ENCODE results near the gene IL1RAPL2. TPM values are rescaled to one million over a fixed set of nuclear protein-coding genes. Genes with fewer than 3 reads are reported as not detected.

Gene IL1RAPL2
- total RNA-seq, 1 donor from 2014 or later = not detected

DNA sequence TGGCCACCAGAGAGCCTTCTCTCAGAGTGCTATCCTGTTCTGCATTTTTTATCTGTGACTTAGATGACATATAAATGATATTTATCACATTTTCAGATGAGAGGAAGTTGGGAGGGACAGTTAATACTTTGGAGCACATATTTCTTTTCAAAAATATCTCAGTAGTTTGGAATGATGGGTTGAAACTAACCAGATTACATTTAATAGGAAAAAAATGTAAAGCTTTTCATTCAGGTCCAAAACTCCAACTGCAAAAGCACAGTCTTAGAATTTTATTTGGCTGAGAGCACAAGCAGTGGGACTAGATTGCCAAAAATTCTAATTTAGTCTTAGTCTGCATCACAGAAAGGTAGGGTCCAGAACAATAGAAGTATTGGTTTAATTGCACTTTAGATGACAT, 902.7 kb downstream of the IL1RAPL2 start:
- H3K27me3 ChIP-seq (ENCODE audit: control insufficient read depth, insufficient read depth, low read length) = no peaks in the 10 kb centered on the region
- DNase-seq (ENCODE audit: low read depth) = no peak
- no peaks in the 10 kb centered on the region for H3K36me3 ChIP-seq (ENCODE audit: control insufficient read depth, insufficient read depth, low read length)
- no peak overlapping the region for H3K4me3 ChIP-seq (ENCODE audit: low read depth, low read length)
- TF ChIP-seq, protein P1, sequence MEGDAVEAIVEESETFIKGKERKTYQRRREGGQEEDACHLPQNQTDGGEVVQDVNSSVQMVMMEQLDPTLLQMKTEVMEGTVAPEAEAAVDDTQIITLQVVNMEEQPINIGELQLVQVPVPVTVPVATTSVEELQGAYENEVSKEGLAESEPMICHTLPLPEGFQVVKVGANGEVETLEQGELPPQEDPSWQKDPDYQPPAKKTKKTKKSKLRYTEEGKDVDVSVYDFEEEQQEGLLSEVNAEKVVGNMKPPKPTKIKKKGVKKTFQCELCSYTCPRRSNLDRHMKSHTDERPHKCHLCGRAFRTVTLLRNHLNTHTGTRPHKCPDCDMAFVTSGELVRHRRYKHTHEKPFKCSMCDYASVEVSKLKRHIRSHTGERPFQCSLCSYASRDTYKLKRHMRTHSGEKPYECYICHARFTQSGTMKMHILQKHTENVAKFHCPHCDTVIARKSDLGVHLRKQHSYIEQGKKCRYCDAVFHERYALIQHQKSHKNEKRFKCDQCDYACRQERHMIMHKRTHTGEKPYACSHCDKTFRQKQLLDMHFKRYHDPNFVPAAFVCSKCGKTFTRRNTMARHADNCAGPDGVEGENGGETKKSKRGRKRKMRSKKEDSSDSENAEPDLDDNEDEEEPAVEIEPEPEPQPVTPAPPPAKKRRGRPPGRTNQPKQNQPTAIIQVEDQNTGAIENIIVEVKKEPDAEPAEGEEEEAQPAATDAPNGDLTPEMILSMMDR (IDR thresholded peaks at IDR 0.05; ENCODE audit: insufficient read depth, low read length, poor library complexity, severe bottlenecking) = no peak

DNA sequence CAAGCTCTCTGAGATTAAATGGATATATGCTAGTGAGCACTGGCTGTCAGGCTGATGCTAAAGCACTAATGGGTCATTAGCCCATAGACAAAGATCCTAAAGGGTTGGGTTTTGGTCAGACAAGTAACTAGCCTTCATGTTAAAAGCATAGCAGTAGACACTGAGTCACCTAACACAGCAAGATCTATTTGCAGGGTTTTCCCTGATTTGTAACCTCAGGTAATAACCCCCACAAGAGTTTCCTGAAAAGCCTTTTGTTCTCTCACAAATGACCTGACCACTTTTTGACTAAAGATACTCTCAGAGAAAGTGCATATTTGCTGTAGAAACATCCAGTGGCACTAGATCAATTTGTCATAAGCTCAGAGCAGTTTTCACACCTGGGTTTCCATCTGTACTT, 905.6 kb downstream of the IL1RAPL2 start:
- Histone ChIP-seq H3K27me3 (ENCODE audit: control insufficient read depth, insufficient read depth, low read length) (no peaks in the 10 kb centered on the region), H3K4me3 (ENCODE audit: low read depth, low read length) (no peak overlapping the region), H3K36me3 (ENCODE audit: control insufficient read depth, insufficient read depth, low read length) (no peaks in the 10 kb centered on the region)
- no peak for DNase-seq (ENCODE audit: low read depth)
- TF ChIP-seq, protein P1 (IDR thresholded peaks at IDR 0.05; ENCODE audit: insufficient read depth, low read length, poor library complexity, severe bottlenecking) = no peak

GRCh38 chrX:105475801-105476200, 909.8 kb downstream of the IL1RAPL2 start:
- H3K36me3 ChIP-seq (ENCODE audit: control insufficient read depth, insufficient read depth, low read length) = no peaks in the 10 kb centered on the region
- H3K4me3 ChIP-seq (ENCODE audit: low read depth, low read length) = no peak overlapping the region
- TF ChIP-seq, protein P1 (IDR thresholded peaks at IDR 0.05; ENCODE audit: insufficient read depth, low read length, poor library complexity, severe bottlenecking) = no peak
- no peak for DNase-seq (ENCODE audit: low read depth)
- H3K27me3 ChIP-seq (ENCODE audit: control insufficient read depth, insufficient read depth, low read length) = no peaks in the 10 kb centered on the region

DNA sequence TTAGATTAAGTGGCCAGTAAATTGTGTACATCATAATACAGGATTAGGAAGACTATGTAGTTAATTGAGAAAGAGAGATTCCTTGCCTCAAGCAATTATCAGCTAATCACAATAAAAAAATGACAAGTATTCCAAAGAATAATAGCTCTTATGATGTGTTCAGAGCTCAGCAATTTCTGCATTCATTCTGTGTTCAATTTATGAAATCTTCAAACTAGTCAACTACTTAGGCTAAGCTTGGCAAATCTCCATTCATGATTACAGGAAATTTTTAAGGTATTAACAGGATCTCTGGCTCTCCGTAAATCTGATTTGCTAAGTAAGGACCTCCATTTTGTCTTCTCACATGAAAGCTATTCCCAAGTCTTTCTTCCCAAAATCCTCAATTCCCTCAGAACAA, 911.4 kb downstream of the IL1RAPL2 start:
- H3K36me3 ChIP-seq (ENCODE audit: control insufficient read depth, insufficient read depth, low read length) = no peaks in the 10 kb centered on the region
- H3K4me3 ChIP-seq (ENCODE audit: low read depth, low read length) = no peak overlapping the region
- DNase-seq (ENCODE audit: low read depth) = no peak
- no peaks in the 10 kb centered on the region for H3K27me3 ChIP-seq (ENCODE audit: control insufficient read depth, insufficient read depth, low read length)
- TF ChIP-seq, protein P1 (IDR thresholded peaks at IDR 0.05; ENCODE audit: insufficient read depth, low read length, poor library complexity, severe bottlenecking) = no peak

- TF ChIP-seq, protein P1 (IDR thresholded peaks at IDR 0.05; ENCODE audit: insufficient read depth, low read length, poor library complexity, severe bottlenecking) = no peak
Measured at GRCh38 chrX:105480646-105481310, 914.8 kb downstream of the IL1RAPL2 start.

GRCh38 chrX:105483011-105483410, 917.0 kb downstream of the IL1RAPL2 start:
- Histone ChIP-seq H3K27me3 (ENCODE audit: control insufficient read depth, insufficient read depth, low read length) (no peaks in the 10 kb centered on the region), H3K4me3 (ENCODE audit: low read depth, low read length) (no peak overlapping the region), H3K36me3 (ENCODE audit: control insufficient read depth, insufficient read depth, low read length) (no peaks in the 10 kb centered on the region)
- DNase-seq (ENCODE audit: low read depth) = peak; percentile 5
- TF ChIP-seq, protein P1 (IDR thresholded peaks at IDR 0.05; ENCODE audit: insufficient read depth, low read length, poor library complexity, severe bottlenecking) = no peak

More at GRCh38 chrX:105480646-105481310, 914.8 kb downstream of the IL1RAPL2 start:
- no peaks in the 10 kb centered on the region for H3K27me3 ChIP-seq (ENCODE audit: control insufficient read depth, insufficient read depth, low read length)
- no peaks in the 10 kb centered on the region for H3K36me3 ChIP-seq (ENCODE audit: control insufficient read depth, insufficient read depth, low read length)
- no peak for DNase-seq (ENCODE audit: low read depth)
- H3K4me3 ChIP-seq (ENCODE audit: low read depth, low read length) = no peak overlapping the region

All from kidney epithelial cell (primary cell).